Measurements from ENCODE around the gene SLC2A4RG. TPM values are rescaled to one million over a fixed set of nuclear protein-coding genes. Genes with fewer than 3 reads are reported as not detected.
A peak's percentile ranks its signal among the peaks of the same experiment; 100 is the strongest.

Gene SLC2A4RG
- total and polyA plus RNA-seq, 5 experiments from 2014 or later: 3.8 to 134 (median 4.8) TPM

- Mint-ChIP-seq H3K9me3 (no peaks in the 10 kb centered on the region), H3K36me3 (peaks cover 0 to 11% (median 0%) of the 10 kb centered on the region in 3 donors), H3K27me3 (no peaks in the 10 kb centered on the region), H3K4me3 (peak overlapping the region in 1 of 10 donors; percentile 65), H3K27ac (peak overlapping the region in 4 of 10 donors; percentile 24 to 65 (median 62)), H3K4me1 (peaks cover 8 to 33% (median 23%) of the 10 kb centered on the region in 4 donors)
- DNase-seq: no peak
- POLR2A ChIA-PET: interaction anchor here (0.5 to 2.1 kb wide), 2 partner anchors 10 to 157 kb away, joined by 6 to 14 read pairs; partner anchors contain the start of gene LIME1
- no peak for ATAC-seq
Observed at GRCh38 chr20:63745961-63746731, 6.6 kb downstream of the SLC2A4RG start.

DNA sequence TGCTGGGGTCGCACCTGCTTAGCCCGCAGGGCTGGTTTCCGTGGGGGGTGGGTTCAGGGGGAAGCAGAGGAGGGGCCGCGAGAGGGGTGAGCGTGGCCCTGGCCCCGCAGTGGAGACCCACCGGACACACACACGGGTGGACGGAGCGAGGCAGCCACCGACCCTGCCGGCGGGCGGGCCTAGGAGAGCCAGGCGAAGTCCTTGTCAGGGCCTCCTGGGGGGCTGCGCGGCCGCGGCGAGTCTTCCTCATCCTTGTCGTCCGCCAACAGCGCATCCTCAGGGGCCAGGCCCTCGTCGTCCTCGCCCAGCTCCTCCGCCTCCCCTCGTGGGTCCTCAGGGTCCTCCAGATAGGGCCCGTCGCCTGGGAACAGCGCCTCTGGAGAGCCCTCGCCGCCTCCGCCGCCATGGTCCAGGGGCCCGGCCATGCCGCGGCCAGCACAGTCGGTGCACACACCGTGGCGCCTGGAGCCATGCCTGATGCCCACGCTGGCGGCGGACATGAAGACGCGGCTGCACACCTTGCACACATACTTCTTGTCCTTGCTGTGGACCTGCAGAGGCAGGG lies 7.3 kb downstream of the SLC2A4RG start:
- H3K36me3 Mint-ChIP-seq: peaks cover 0 to 10% (median 0%) of the 10 kb centered on the region in 3 donors
- no peaks in the 10 kb centered on the region for H3K9me3 Mint-ChIP-seq
- no peak overlapping the region for H3K27ac Mint-ChIP-seq
- peaks cover 9 to 35% (median 27%) of the 10 kb centered on the region in 4 donors for H3K4me1 Mint-ChIP-seq
- H3K27me3 Mint-ChIP-seq: no peaks in the 10 kb centered on the region
- no peak for DNase-seq
- H3K4me3 Mint-ChIP-seq: no peak overlapping the region
- ATAC-seq: no peak
- POLR2A ChIA-PET: interaction anchor here (0.5 to 2.1 kb wide), 3 partner anchors 10 to 156 kb away, joined by 3 to 14 read pairs (median 6); partner anchors contain the start of gene LIME1

GRCh38 chr20:63747622-63748069 lies 8.1 kb downstream of the SLC2A4RG start:
- Mint-ChIP-seq H3K27ac (peak overlapping the region in 1 of 10 donors; percentile 11), H3K36me3 (peaks cover 0 to 9% (median 0%) of the 10 kb centered on the region in 3 donors), H3K4me1 (peaks cover 11 to 39% (median 31%) of the 10 kb centered on the region in 4 donors), H3K4me3 (no peak overlapping the region), H3K9me3 (no peaks in the 10 kb centered on the region), H3K27me3 (no peaks in the 10 kb centered on the region)
- no peak for ATAC-seq
- DNase-seq: no peak
- POLR2A ChIA-PET: interaction anchor here (1.0 kb wide), 1 partner anchor 11 kb away, joined by 3 read pairs; the partner anchor contains the start of gene LIME1

- ATAC-seq: no peak
- H3K27me3 Mint-ChIP-seq: no peaks in the 10 kb centered on the region
- no peaks in the 10 kb centered on the region for H3K9me3 Mint-ChIP-seq
- H3K36me3 Mint-ChIP-seq: peaks cover 0 to 6% (median 0%) of the 10 kb centered on the region in 3 donors
- peak overlapping the region in 5 of 10 donors; percentile 13 to 92 (median 62) for H3K27ac Mint-ChIP-seq
- DNase-seq: no peak
- peaks cover 11 to 44% (median 31%) of the 10 kb centered on the region in 4 donors for H3K4me1 Mint-ChIP-seq
- H3K4me3 Mint-ChIP-seq: no peak overlapping the region
- POLR2A ChIA-PET: interaction anchor here (1.0 to 4.5 kb wide), 3 partner anchors 10 to 40 kb away, joined by 3 to 137 read pairs (median 8); partner anchors contain the start of genes ARFRP1, LIME1, SLC2A4RG and ZGPAT
Observed at GRCh38 chr20:63748070-63748933, 8.7 kb downstream of the SLC2A4RG start.

DNA sequence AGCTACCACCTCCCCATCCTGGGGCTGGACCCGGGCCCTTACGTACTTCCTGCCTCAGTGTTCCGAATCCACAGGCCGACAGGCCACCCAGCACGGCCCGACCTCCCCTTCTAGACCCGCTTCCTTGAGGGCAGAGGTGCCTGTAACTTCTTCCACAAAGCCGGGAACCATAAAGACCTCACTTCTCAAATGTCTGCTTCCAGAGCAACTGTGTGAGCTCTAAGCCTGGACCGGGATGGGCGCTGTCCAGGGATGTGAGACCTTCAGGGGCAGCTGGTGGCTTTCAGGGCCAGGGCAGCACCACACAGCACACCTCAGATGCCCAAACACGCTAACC lies 9.3 kb downstream of the SLC2A4RG start:
- H3K36me3 Mint-ChIP-seq: peaks cover 0 to under 1% (median 0%) of the 10 kb centered on the region in 3 donors
- ATAC-seq (no peak), DNase-seq (no peak)
- no peaks in the 10 kb centered on the region for H3K9me3 Mint-ChIP-seq
- no peaks in the 10 kb centered on the region for H3K27me3 Mint-ChIP-seq
- POLR2A ChIA-PET: interaction anchor here (1.5 to 4.5 kb wide), 3 partner anchors 11 to 122 kb away, joined by 5 to 137 read pairs (median 8); partner anchors contain the start of genes ARFRP1, GMEB2, LIME1 and SLC2A4RG
- H3K4me1 Mint-ChIP-seq: peaks cover 13 to 44% (median 33%) of the 10 kb centered on the region in 4 donors
- H3K27ac Mint-ChIP-seq: peak overlapping the region in 6 of 10 donors; percentile 13 to 92 (median 57)
- peak overlapping the region in 1 of 10 donors; percentile 56 for H3K4me3 Mint-ChIP-seq

GRCh38 chr20:63749597-63750508 lies 10.3 kb downstream of the SLC2A4RG start:
- Mint-ChIP-seq H3K36me3 (no peaks in the 10 kb centered on the region), H3K27me3 (no peaks in the 10 kb centered on the region), H3K9me3 (no peaks in the 10 kb centered on the region), H3K4me3 (peak overlapping the region in 5 of 10 donors; percentile 10 to 72 (median 65)), H3K27ac (peak overlapping the region in 9 of 10 donors; percentile 22 to 96 (median 83)), H3K4me1 (peaks cover 15 to 46% (median 35%) of the 10 kb centered on the region in 4 donors)
- DNase-seq (no peak), ATAC-seq (no peak)
- POLR2A ChIA-PET: interaction anchor here (0.9 to 4.5 kb wide), 10 partner anchors 12 to 212 kb away, joined by 3 to 137 read pairs (median 6); partner anchors contain the start of genes ARFRP1, GMEB2, LIME1 and PTK6

DNA sequence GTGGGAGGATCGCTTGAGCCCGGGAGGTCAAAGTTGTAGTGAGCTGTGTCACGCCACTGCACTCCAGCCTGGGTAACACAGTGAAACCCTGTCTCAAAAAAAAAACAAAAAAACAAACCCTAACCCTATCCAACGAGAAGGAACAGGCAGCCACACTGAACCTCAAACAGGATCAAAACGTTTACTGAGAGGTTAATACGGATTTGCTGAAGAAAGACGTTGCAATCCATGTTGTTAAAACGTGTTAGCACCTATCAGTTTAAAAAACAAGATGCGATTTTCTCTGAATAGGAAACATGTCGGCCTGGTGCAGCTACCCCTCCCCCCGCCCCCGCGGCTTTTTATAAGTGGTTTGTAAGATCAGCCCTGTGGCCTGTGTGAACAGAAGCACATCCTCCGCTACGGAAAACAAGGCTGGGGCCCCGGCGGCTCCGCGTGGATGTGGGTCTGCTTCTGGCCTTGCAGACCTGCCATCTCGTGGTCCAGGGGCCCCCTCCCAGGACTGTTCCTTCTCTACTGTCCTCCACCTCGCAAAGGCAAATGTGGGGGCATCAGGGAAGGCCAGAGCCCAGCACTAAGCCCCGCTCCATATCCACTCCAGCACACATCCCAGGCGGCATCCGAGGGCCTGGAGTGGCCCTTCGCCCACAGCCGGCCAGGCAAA lies 11.4 kb downstream of the SLC2A4RG start:
- H3K36me3 Mint-ChIP-seq: no peaks in the 10 kb centered on the region
- peak overlapping the region in 9 of 10 donors; percentile 84 to 98 (median 94) for H3K27ac Mint-ChIP-seq
- ATAC-seq (peak; percentile 93), DNase-seq (peak; percentile 45 to 86 (median 58))
- no peaks in the 10 kb centered on the region for H3K27me3 Mint-ChIP-seq
- peak overlapping the region; percentile 67 to 86 (median 78) for H3K4me3 Mint-ChIP-seq
- POLR2A ChIA-PET: interaction anchor here (0.6 to 4.5 kb wide), 17 partner anchors 13 to 213 kb away, joined by 3 to 137 read pairs (median 3); partner anchors contain the start of genes ARFRP1, GMEB2, LIME1 and PTK6
- no peaks in the 10 kb centered on the region for H3K9me3 Mint-ChIP-seq
- H3K4me1 Mint-ChIP-seq: peaks cover 16 to 48% (median 35%) of the 10 kb centered on the region in 4 donors

GRCh38 chr20:63751471-63752271 lies 12.1 kb downstream of the SLC2A4RG start:
- Mint-ChIP-seq H3K9me3 (no peaks in the 10 kb centered on the region), H3K27me3 (no peaks in the 10 kb centered on the region), H3K27ac (peak overlapping the region in 9 of 10 donors; percentile 84 to 98 (median 94)), H3K4me3 (peak overlapping the region; percentile 67 to 86 (median 78)), H3K36me3 (no peaks in the 10 kb centered on the region), H3K4me1 (peaks cover 22 to 55% (median 40%) of the 10 kb centered on the region in 4 donors)
- ATAC-seq (peak; percentile 28 to 38), DNase-seq (peak in 4 of 10 donors; percentile 23 to 30 (median 30))
- POLR2A ChIA-PET: interaction anchor here (0.8 to 4.5 kb wide), 8 partner anchors 13 to 113 kb away, joined by 3 to 137 read pairs (median 5); partner anchors contain the start of genes ARFRP1, LIME1, SLC2A4RG and ZGPAT

DNA sequence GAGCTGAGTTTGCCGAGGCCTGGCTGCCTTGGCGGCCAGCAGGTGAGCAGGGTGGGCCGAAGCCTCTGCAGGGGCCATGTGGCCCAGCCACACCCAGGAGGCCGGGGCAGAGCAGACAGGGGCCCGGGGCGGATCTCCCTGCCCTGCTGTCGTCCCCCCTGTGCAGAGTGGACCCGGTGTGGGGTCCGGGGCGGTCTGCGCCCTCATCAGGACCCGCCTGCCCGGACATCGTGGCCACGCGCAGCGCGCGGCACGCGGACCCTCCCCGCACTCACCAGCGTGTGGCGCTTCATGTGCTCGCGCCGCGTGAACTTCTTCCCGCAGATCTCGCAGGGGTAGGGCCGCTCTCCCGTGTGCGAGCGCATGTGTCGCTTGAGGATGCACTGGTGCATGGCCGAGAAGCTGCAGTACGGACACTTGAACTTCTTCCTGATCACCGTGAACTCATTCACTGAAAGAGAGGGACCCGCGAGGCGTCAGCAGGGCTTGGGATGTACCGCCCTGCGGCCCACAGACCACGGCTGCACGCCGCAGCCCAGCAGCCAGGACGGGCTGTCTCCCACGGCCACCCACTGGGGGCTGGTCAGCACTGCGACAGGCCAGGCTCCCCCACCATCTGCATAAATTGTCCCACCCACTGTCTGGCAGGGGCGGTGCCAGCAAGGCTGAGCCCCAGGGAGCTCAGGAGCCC lies 13.0 kb downstream of the SLC2A4RG start:
- DNase-seq (no peak), ATAC-seq (no peak)
- H3K27ac Mint-ChIP-seq: peak overlapping the region in 2 of 10 donors; percentile 20 to 47
- H3K4me3 Mint-ChIP-seq: peak overlapping the region in 2 of 10 donors; percentile 15 to 72
- no peaks in the 10 kb centered on the region for H3K36me3 Mint-ChIP-seq
- H3K27me3 Mint-ChIP-seq: no peaks in the 10 kb centered on the region
- H3K4me1 Mint-ChIP-seq: peaks cover 25 to 63% (median 43%) of the 10 kb centered on the region in 4 donors
- H3K9me3 Mint-ChIP-seq: no peaks in the 10 kb centered on the region
- POLR2A ChIA-PET: interaction anchor here (1.3 to 4.5 kb wide), 4 partner anchors 14 to 113 kb away, joined by 3 to 137 read pairs (median 15); partner anchors contain the start of genes ARFRP1, LIME1, SLC2A4RG and ZGPAT
